Uterus (tissue), 4 donors: ENCODE data around the gene NDUFB8. TPM values are rescaled to one million over a fixed set of nuclear protein-coding genes. Genes with fewer than 3 reads are reported as not detected.

Experiments
- DNase-seq, 2 donors: peaks; one replicate each; pipeline ENCODE4 v3.0.0-alpha.2; 2019 to 2020
- H3K27ac ChIP-seq, 2 donors: fragments of 200-600 bp; sonication (generic); 1 replicate in 1 of 2; 2 replicates in 1 of 2; pipeline ENCODE4 v1.5.1; 2016 to 2018
- H3K27me3 ChIP-seq, 2 donors: fragments of 200-600 bp; sonication (generic); one replicate each; pipeline ENCODE4 v1.5.1; 2018 to 2019; ENCODE audit warnings: control low read depth in 1 of 2
- H3K36me3 ChIP-seq, 2 donors: fragments of 200-600 bp; sonication (generic); one replicate each; pipeline ENCODE4 v1.5.1; 2019; ENCODE audit warnings: control low read depth in 1 of 2
- H3K4me1 ChIP-seq, 2 donors: fragments of 200-600 bp; sonication (generic); one replicate each; pipeline ENCODE4 v1.5.1; 2018 to 2019; ENCODE audit warnings: control low read depth in 1 of 2
- H3K4me3 ChIP-seq, 2 donors: fragments of 200-600 bp; sonication (generic); 1 replicate in 1 of 2; 2 replicates in 1 of 2; pipeline ENCODE4 v1.5.1; 2018 to 2019; ENCODE audit warnings: mild to moderate bottlenecking in 1 of 2
- H3K9me3 ChIP-seq, 2 donors: fragments of 200-600 bp; sonication (generic); one replicate each; pipeline ENCODE4 v1.5.1; 2019; ENCODE audit warnings: control low read depth in 1 of 2
- CTCF ChIP-seq, 4 experiments: fragments of 200-600 bp in 2 of 4; fragments of 450-650 bp in 2 of 4; sonication (generic) in 2 of 4; IDR thresholded peaks; one replicate each; pipeline ENCODE4 v1.5.1; 2016 to 2019; ENCODE audit warnings: antibody characterized with exemption in 4 of 4, mild to moderate bottlenecking in 2 of 4, moderate library complexity in 1 of 4
- POLR2A ChIP-seq, 2 donors: fragments of 450-650 bp; IDR thresholded peaks; one replicate each; pipeline ENCODE4 v1.6.1; 2016; ENCODE audit warnings: antibody characterized with exemption in 2 of 2, mild to moderate bottlenecking in 1 of 2, moderate library complexity in 1 of 2
- intact Hi-C: fragments of 100-400 bp; cut with DNase I; formaldehyde crosslinking; loops from one replicate; pipeline ENCODE4 v1.15.1; 2023; ENCODE audit warnings: low total_unique reads
- total RNA-seq, 4 donors: library from RNA; depleted of rRNA in 3 of 4; stranded (reverse); fragments of >200 nt in 3 of 4; gene quantifications; one replicate each; pipeline versions ENCODE4 v1.1.0 to v1.2.4, GENCODE V29; 2014 to 2023
- donor health status: DM: yes; HTN: yes; CAD: no.

NDUFB8 gene
- total RNA-seq, 4 donors from 2014 or later: 78.3 to 134 (median 111) TPM

DNA sequence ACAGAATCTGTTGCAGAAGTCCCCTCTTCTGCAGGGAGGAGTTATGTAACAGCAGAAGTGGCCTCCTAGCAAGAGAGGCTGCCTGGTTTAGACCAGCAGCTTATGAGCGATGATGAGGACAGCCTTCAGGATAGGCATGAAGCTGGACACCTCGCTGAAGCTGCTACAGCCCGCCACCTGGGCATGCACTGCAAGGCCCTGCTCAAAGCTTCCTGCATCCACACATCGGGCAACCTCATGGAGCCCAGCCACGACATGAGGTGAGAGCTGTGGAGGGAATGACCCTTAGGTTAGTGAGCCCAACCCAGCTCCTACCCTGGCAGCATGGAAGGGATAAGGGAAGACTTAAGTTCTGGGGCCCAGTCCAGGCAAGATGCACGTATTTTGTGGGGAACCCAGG lies 42.1 kb downstream of the NDUFB8 start:
- Histone ChIP-seq H3K9me3 (no peaks in the 10 kb centered on the region), H3K4me3 (no peak overlapping the region), H3K36me3 (no peaks in the 10 kb centered on the region), H3K27me3 (no peaks in the 10 kb centered on the region), H3K27ac (no peak overlapping the region), H3K4me1 (no peaks in the 10 kb centered on the region)
- DNase-seq: no peak
- TF ChIP-seq POLR2A (IDR thresholded peaks at IDR 0.05) (no peak), CTCF (IDR thresholded peaks at IDR 0.05) (no peak)
- intact Hi-C loops: no loop called here

DNA sequence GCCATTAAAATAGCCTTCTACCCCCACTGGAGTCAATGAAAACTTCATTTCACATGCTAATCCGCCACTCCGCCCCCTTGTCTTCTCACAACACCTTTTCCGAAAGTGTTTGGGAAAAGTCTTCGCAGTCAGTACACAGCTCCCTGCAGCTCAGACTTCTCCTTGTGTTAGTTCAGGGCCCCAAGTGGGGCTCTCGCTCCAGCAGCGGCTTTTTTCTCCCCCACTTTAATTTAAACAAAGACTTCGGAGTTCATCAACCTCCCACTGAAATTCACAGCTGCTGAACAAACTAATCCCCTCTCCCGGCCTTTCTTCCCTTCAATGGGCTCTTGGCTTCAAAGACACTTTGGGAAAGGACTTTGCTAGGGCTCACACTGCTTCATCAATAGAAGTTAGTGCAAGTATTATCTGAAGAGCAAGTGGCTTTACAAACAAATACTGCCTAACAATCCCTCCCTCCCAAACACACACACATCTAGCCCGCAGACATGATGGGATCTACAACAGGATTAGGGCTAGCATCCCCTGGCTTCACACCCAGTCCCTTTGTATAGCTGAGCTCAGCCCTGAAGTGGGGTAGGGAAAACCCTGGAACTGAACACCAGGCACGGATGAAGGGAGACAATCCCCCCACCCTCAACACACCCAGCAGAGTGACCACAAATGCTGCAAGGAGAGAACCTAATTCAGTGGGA lies 43.7 kb downstream of the NDUFB8 start:
- Histone ChIP-seq H3K4me3 (no peak overlapping the region), H3K27me3 (no peaks in the 10 kb centered on the region), H3K27ac (no peak overlapping the region), H3K9me3 (no peaks in the 10 kb centered on the region), H3K4me1 (no peaks in the 10 kb centered on the region), H3K36me3 (no peaks in the 10 kb centered on the region)
- intact Hi-C loops: no loop called here
- TF ChIP-seq CTCF (IDR thresholded peaks at IDR 0.05): no peak
- no peak for TF ChIP-seq POLR2A (IDR thresholded peaks at IDR 0.05)
- DNase-seq: no peak

DNA sequence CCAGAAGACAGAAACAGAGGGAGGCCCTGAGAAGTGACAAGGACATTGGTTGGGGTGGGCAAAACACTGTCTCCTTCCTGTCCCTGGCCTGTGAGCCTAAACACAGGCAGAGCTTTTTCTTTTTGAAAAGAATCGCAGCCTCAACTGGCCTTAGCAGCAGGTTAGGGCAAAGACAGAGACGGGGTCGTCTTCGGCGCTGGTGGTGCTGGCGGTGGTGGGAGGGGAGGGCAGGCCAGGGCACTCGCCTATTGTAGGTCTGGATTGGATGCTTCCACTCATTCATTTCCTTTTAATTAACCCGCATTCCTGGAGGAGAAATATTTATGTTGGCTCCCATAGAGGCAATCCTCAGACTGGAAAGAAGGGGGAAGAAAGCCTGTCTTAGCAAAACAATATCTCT lies 44.3 kb downstream of the NDUFB8 start:
- no peak for TF ChIP-seq CTCF (IDR thresholded peaks at IDR 0.05)
- Histone ChIP-seq H3K4me3 (no peak overlapping the region), H3K9me3 (no peaks in the 10 kb centered on the region), H3K36me3 (no peaks in the 10 kb centered on the region), H3K27me3 (peaks cover 0 to 2% of the 10 kb centered on the region in 2 donors), H3K27ac (no peak overlapping the region), H3K4me1 (no peaks in the 10 kb centered on the region)
- DNase-seq: no peak
- intact Hi-C loops: no loop called here

DNA sequence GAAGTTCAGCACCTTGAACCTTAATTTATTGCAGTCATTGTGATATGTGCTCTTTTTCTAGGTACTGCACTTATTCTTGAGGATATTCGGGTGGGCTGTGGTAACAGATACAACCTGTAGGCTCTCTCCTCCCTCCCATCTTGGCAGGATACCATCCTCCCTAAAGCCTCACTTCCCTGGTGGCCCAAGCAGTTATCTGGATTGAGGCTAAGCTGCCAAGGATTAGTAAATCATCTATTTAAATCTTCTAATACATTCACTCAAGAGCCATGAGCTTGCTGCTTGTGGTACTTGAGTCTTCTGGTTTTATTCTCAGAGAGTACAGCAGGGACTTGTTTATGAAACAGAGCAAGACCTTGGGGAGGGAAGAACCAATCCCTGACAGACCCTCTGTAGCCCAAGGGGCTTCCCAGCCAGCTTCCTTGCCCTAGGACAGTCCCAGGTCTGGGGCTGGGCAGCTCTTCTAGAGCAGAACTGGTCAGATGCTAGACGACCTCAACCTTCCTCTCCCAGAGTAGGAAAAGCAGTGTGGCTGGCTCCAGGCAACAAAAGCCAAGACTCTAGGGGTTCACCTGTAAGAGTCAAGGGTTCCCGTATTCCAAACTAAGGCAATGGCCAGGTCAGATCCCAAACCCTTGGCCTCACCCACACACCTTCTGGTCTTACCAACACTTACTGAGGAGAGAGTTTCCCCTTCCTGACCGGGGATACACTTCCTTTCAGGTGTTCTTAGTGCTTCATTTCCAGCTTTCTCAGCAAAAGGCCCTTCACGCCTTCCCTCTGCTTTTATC lies 45.6 kb downstream of the NDUFB8 start:
- TF ChIP-seq CTCF (IDR thresholded peaks at IDR 0.05) (no peak), POLR2A (IDR thresholded peaks at IDR 0.05) (no peak)
- Histone ChIP-seq H3K27ac (no peak overlapping the region), H3K4me3 (no peak overlapping the region), H3K27me3 (peaks cover 0 to 11% of the 10 kb centered on the region in 2 donors), H3K9me3 (no peaks in the 10 kb centered on the region), H3K36me3 (no peaks in the 10 kb centered on the region), H3K4me1 (no peaks in the 10 kb centered on the region)
- intact Hi-C loops: no loop called here
- DNase-seq: no peak

- H3K27ac ChIP-seq: no peak overlapping the region
- TF ChIP-seq POLR2A (IDR thresholded peaks at IDR 0.05): no peak
- no peak for TF ChIP-seq CTCF (IDR thresholded peaks at IDR 0.05)
- no peaks in the 10 kb centered on the region for H3K4me1 ChIP-seq
- no peak for DNase-seq
- H3K27me3 ChIP-seq: peaks cover 0 to 13% of the 10 kb centered on the region in 2 donors
- H3K36me3 ChIP-seq: no peaks in the 10 kb centered on the region
- H3K4me3 ChIP-seq: peak overlapping the region in 1 of 2 donors; percentile 30
- intact Hi-C loops: no loop called here
- H3K9me3 ChIP-seq: no peaks in the 10 kb centered on the region
These were observed 46.9 kb downstream of the NDUFB8 start for GRCh38 chr10:100482834-100483185.
